ENCODE results near the gene L1CAM.

L1CAM gene

GRCh38 chrX:153874366-153875125, 11.4 kb downstream of the L1CAM start:
- DNase-seq: no peak

- DNase-seq: no peak
These were observed 11.9 kb downstream of the L1CAM start for GRCh38 chrX:153874085-153874365.

GRCh38 chrX:153873282-153874084, 12.5 kb downstream of the L1CAM start:
- no peak for DNase-seq

GRCh38 chrX:153871946-153872878, 13.8 kb downstream of the L1CAM start:
- DNase-seq: no peak

GRCh38 chrX:153871451-153871850, 14.5 kb downstream of the L1CAM start:
- no peak for DNase-seq

GRCh38 chrX:153870791-153871360, 15.1 kb downstream of the L1CAM start:
- no peak for DNase-seq

GRCh38 chrX:153870288-153870690, 15.7 kb downstream of the L1CAM start:
- DNase-seq: no peak

GRCh38 chrX:153869473-153870287, 16.3 kb downstream of the L1CAM start:
- DNase-seq: no peak

- no peak for DNase-seq
These were observed 17.1 kb downstream of the L1CAM start for GRCh38 chrX:153868576-153869472.

- no peak for DNase-seq
These were observed 18.3 kb downstream of the L1CAM start for GRCh38 chrX:153867671-153868070.

- no peak for DNase-seq
These were observed 18.8 kb downstream of the L1CAM start for GRCh38 chrX:153867139-153867538.

GRCh38 chrX:153866302-153867019, 19.5 kb downstream of the L1CAM start:
- no peak for DNase-seq

GRCh38 chrX:153865685-153866084, 20.3 kb downstream of the L1CAM start:
- DNase-seq: no peak

- no peak for DNase-seq
These were observed 20.7 kb downstream of the L1CAM start for GRCh38 chrX:153865321-153865580.

GRCh38 chrX:153864561-153865320, 21.2 kb downstream of the L1CAM start:
- no peak for DNase-seq

GRCh38 chrX:153864101-153864500, 21.9 kb downstream of the L1CAM start:
- DNase-seq: no peak

GRCh38 chrX:153863251-153863991, 22.6 kb downstream of the L1CAM start:
- DNase-seq: no peak

- no peak for DNase-seq
These were observed 23.4 kb downstream of the L1CAM start for GRCh38 chrX:153862369-153863250.

Measured in stimulated activated CD4-positive, alpha-beta T cell treated with anti-CD3 and anti-CD28 coated beads, Interleukin-12 subunit alpha, Interleukin-12 subunit beta, amount 100 ng/mL, for 4 hours (primary cell).